Measurements from ENCODE around the gene ZNF664.

ZNF664 gene

DNA sequence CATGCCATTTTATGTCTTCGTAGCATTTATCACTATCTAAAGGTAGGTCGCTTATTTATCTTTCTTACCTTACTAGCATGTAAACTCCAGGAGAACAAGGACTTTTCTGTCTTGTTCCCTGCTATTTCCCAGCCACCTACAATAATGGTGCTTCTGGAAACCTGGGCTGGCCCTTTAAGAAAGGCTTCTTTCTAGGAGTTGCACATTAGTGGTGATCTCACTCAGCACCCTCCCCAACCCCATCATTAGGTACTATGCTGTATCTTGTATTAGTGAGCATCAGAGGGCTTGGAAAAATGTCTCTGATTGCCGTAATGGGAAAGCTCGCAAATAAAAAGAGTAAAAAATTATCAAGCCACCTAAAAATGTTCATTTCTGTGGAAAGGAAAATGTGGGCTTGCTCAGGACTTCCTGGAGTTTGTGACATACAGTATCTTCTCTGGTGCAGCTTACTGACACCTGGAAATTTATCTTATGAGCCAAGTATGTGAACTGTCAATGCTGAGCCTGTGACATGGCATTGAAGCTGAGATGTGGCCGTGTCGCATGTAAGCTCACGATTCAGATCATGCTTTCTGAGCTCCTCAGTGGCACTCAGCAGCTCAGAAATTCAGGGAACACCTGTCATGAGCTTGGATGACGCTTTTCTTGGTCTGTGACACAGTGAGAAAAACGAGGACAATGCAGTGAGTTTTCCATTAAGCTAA is 12.8 kb upstream of the ZNF664 start:
- DNase-seq = no peak

DNA sequence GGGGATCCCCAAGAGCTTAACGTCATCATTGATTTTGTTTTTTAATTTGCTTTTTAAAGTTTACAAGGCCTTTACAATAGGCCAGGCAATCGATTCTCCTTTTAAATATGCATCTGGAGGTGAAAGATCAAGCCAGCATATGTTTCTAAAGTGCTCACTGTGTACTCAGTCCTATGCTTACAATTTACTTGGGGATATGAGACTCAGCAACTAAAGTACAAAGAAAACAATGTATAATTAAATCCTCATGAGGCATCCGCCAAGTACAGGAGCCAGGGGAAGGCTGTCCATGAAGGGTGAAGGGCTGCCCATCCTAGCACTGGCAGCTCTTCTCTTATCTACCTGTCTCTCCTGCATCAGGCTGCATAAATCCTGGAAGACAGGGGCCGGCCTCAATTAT is 12.2 kb upstream of the ZNF664 start:
- no peak for DNase-seq

DNA sequence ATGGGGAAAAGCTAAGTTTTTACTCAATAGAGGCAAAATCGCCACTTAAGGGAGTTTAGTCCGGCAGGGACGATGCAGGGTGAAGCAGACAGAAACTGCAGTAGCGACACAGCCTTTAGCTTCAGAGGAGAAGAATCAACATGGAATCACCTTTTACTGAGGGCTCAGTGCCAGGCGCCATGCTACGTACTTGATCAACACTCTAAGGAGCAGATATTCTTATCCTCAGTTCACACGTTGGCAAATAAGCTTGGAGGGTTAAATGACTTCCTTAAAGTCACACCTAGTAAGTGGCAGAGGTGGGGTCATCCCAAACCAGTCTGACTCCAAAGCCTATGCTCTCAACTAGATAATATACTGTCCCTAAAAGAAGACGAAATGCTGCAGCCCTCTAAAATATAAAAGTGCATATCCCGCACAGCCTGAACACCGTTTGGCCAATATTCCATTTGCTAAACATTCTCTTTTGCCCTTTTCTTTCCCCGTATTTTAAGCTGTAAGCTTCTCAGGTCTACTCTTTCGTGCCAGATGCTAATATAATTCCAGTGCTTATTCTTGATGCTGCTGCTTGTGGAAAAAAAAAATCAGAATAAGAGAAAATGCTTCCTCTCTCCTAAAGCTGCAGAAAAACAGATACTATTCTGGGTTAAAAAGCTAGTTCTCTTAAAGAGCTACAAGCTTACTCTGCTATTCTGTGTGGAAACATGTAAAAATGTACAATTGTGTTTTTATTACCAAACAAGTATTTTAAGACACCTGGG is 11.2 kb upstream of the ZNF664 start:
- DNase-seq = no peak

DNA sequence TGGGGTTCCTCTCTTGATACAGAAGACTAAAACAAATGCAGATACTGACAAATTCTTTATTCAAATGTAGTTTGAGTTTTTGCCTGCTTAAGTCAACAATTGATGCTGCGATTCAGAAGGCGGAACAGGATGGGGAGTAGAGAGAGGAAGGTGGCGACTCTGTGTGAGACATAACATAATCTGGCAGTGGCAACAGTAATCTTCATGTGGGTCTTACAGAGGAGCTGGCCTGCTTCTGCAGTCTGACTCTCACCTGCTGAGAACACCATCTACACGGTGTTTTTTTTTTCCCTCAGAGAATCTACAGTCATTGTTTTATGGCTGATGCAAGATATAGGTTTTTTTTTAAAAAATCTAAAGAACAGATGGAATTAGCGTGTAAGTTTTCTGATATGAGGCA is 10.5 kb upstream of the ZNF664 start:
- DNase-seq = no peak

DNA sequence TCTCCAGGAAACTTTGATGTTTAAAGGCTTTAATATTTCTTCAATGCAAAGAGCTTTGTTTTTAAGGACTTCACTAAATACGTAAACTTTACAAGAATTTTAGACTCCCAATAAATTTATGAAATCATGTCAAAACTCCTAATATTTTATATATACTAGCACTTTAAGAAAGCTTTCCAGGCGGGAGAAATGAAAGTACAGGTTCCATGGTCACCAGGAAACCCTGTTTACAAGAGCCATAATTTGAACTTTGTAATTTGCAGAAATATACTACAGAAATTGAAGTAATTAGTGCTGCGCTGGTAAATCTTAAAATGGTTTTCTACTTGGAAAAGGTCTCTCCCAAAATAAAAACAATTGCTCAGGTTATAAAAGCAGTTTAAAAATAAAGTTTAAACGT is 9.2 kb upstream of the ZNF664 start:
- DNase-seq = no peak

DNA sequence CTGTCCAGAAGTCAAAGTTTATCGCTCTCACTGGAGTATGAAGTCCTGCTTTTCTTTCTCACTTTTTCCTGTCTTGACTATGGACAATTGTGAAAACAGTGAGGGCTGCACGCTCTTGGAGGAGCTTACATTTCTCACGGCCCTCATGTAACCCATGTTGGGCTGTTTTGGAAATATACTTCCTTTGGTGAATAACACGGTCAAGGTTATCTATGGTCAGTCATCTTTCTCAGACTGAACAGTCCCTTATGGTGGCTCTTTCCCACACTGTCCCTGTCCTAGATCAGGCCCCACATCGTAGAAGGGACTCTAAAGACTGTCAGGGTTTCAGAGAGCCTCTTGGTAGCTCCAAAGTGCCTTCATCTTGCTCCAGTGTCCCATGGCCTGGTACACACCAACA is 7.6 kb upstream of the ZNF664 start:
- no peak for DNase-seq

DNA sequence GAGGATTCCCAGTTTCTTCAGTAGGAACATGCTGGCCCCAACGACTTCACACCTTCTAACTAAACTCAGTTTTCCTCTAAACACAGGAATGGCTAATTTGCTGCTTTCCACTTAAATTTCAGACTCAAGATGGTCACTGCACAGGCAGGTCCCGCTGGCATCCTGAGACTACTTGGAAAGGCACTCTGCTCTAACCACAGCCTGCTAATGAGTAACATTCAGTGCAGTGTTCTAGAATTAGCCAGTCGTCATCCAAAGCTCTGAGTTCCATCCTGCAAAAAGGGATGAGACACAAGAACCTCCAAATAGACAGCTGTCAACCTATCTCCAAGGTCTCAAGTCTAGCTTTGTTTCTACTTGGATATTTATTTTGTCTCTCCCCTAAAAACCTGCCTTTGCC is 6.4 kb upstream of the ZNF664 start:
- no peak for DNase-seq

DNA sequence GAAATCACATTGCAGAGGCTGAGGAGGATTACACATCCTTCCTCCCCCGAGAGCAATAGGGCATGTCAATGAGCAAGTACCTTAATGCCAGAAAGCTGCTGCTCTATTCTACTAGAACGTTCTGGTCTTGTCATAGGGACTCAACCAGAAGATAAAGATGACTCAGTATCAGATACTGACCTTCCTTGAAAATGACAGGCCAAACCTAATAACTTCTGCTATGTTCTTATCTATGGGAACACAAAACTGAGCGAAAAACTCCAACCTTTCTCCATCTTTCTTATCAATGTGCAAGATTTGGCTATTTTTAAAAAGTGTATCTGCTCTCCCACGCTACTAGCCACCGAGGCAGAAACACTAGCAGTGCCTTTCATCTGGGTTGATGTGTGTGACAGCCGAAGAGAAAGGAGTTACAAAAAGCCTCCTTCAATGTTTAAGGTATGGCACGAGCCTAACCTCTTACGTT is 5.9 kb upstream of the ZNF664 start:
- DNase-seq = no peak

DNA sequence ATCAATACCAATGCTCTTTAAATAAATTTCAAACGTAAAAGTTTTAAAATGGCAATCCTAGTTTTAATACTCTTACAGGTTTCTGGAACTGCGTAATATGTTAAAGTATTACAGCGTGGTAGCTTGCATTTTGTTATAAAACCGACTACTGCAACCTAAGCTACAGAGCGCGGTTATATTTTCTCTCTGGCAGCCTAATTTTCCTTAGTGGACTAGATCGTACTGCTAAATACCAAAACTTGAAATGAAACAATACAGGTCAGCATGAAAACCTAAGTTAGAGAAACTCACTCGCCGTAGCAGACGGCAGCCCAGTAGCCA is 1.6 kb upstream of the ZNF664 start:
- no peak for DNase-seq

DNA sequence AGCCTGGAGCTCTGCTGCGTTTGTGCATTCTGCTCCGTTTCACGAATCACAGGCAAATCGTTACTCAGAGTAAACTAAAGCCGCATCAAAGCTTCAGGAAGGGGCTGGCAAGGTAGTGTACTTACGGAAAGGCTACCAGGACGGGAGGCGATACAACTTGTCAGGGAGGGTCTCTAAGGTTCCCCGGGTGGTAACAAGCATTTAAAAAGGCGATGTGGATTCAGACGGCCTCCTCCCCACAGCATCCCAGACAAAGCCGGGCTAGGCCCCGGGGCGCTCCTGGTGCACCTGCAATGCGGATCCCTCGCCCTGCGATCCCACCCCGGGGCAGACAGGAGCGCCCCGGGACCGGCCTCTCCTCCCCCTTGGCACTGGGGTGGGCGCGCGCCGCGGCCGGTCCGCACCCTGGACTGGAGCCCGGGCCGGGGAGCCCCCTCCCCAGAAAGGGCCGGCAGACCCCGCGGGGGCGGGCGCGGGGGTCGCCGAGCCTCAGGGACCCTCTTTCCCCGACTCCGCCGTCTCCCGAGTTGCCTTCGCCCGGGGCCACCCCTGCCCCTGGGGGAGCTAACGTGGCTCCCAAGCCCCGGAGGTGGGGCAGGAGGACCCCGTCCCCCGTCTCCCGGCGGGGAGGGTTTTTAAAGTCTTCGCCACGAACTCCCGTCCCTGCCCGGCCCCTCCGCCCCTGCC is 1.1 kb upstream of the ZNF664 start:
- DNase-seq = peak; percentile 55

DNA sequence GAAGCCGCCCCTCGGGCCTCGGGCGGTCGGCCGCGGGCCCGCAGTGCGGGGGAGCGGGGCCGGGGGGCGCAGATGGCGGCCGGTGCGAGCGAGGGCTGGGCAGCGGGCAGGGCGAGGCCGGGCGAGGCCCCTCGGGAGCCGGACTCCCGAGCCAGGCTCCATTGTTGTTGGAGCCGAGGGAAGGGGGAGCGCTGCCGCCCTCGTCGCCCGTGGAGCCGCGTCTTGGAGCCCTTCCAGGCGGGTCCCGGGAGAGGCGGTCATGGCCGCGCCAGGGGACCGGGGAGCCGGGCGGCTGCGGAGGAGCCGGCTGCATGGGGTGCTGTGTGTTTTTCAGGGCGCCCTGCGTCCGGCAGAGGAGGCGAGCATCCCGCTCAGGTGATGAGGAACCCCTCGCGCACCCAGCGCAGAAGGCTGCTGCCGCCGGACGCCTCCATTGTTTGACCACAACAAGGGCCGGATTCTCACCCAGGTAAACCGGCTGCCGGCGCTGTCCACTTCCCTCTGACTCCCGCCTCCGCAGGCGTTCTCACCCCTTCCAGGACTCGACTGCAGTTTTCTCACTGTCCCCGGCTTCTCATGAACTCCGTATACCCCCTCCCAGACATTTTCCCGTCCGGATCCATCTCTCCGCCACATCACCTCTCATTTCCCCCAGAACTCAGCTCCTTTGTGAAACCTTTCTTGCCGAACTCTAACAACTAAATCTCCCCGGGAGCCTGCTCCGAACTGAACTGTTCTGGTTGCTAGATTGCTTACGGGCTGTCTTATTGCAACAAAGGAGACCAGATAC is 732 bp downstream of the ZNF664 start:
- DNase-seq = peak; percentile 43

DNA sequence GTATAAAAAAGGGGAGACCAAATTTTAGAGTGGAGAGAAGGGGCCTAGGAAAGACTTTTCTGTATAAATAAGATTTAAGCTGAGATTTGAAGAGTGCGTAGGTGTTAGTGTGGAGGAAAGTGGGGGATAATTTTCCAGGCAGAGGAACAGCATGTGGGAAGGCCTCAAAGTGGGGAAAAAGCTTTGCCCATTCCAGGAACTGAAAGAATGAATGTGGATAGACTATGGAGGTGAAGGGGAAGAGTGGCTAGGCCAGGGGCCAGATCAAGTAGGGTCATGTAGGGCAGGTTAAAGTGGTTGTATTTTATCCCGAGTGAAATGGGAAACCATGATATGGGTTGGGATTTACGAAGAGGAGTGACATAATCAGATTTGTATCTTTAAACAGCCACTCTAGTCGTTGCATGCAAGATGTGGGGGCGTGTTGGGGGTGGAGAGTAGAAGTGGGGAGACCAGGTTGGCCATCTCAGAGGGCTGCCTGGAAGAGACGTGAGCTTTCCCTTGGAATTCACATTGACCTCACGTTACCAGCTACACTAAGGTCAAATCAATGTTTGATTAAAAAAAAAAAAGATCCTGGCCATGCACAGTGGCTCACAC is 3.3 kb downstream of the ZNF664 start:
- no peak for DNase-seq

DNA sequence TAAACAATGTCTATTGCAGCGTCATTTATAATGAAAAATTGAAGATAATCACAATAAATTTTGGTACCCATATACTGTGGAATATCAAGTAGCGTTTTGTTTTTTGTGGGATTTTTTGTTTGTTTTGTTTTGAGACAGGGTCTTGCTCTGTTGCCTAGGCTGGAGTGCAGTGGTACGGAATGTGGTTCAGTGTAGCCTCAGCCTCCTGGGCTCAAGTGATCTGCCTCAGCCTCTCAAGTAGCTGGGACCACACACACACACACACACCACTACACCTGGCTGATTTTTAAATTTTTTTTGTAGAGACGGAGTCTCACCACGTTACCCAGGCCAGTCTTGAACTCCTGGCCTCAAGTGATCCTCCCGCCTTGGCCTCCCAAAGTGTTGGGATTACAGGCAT is 6.6 kb downstream of the ZNF664 start:
- no peak for DNase-seq

DNA sequence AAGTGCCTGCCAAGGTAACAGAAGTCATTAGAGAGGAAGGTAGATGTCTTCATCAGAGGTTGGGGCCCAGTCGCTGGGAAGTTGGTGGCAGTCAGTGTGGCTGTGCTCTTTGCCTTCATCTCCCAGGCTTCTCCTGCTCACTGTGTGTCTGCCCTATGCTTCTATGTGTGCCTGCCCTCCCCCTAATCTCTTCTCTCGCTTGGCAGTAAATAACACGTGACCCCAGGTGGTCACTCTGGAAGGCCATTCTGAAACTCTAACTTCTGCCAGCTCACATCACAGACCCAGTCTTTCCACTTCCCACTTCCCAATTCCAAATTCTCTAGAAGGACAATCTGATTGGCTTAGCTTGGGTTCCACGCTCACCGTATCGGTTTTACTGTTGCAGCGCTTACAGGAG is 9.3 kb downstream of the ZNF664 start:
- no peak for DNase-seq

DNA sequence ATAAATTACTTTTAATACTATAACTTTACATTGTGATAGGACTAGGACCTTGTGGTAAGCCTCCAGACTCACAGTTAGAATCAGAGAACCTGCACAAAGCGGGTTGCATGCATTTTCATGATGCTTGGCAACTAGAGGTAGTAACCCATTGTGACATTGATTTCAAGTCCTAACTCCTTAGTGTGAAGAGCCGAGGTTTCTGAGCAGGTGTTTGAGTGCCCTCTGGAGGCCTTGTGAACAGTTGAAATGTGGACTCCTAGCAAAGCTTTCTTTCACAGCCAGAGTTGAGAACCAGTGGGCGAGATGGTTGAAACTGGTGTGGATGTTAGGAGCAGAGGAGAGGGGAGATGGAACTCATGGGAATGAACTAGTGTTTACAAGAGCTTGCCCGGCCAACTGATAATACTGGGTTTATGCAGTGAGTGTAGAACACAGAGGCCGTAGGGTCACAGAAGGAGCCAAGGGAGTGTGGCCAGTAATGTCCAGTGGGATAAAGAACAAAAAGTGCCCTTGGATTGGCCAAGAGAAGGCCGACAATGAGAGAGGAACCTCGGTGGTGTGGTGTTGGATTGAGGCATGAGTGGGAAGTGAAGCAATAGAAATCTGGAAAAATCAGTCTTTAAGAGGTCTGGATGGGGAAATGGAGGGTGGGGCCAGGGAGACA is 10.9 kb downstream of the ZNF664 start:
- DNase-seq = peak; percentile 45

DNA sequence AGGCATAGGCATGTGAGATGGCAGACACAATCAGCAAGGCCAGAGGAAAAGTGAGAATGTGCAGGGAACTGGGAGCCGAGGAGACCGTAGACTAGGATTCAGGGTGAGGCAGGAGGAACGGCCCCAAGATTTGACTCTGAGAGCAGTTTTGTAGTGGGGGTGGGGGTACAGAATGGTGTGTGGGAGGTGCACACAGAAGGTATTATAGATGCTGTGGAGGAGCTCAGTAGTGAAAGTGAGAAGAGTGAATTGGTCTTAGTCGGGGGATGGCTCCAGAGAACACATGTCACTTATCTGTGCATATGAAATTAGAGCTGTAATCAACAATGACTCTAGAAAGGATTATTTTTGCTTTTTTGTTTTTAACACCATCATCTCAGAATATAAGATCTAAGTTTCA is 11.9 kb downstream of the ZNF664 start:
- DNase-seq = no peak

DNA sequence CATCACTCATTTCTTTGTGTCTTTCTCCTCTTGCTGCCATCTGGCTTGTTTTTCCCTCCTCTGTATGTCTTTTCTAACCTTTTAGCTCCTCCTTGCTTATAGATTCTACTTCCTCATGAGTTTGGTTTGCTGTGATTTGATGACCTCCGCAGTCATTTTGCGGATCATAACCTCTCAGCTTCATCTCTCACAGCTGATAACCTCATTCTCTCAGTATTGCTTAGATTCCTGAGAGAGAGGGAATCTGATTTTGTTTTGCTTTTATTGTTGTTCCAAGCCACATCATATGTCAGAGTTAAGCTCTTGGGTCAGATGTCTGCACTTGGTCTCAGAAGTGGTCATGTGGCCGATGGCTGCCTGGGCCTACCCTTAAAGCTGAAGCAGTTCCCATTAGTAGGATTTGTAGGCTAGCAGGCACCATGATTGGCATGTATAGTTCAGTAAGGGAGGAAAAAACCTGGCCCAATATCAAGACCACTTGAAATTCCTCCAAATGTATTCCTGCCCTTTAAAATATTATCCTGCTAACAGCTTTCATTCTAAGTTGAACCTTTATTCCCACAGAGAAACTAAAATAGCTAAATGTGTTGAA is 13.5 kb downstream of the ZNF664 start:
- DNase-seq = no peak

DNA sequence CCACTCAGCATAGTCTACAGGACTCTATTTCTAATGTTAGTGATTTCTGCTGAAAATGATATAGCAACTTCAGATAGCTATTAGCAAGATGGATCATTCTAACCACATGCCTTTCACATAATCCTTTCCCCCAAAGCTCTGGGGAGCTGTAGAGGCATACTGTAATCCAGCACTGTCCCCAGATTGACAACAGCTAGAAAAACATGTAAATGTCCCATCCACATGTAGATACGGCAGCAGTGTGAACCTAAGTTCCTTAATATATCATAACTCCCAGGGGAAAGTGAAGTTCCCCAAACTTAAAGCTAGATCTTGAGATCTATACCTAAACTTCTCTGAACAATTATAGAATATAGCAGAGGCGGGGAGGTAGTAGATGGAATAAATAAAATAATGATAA is 14.0 kb downstream of the ZNF664 start:
- no peak for DNase-seq

DNA sequence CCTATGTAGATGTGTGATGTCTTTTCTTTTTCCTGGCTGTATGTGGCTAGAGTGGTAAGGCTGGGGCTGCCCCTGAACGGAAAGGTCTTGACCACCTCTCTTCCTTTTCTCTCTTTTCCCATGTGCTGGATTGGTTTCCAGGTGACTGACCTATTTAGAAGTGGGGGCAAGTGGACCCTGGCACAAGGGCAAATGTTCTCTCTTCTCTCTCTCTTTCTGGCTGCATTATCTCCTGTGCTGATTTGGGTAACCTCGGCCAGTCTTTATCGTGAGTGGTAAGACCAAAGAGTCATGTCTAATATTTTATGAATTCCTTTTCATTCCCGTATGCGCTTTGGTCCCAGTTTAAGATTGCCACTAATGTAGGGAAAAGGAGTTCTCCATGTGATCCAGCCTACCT is 16.2 kb downstream of the ZNF664 start:
- DNase-seq = no peak

DNA sequence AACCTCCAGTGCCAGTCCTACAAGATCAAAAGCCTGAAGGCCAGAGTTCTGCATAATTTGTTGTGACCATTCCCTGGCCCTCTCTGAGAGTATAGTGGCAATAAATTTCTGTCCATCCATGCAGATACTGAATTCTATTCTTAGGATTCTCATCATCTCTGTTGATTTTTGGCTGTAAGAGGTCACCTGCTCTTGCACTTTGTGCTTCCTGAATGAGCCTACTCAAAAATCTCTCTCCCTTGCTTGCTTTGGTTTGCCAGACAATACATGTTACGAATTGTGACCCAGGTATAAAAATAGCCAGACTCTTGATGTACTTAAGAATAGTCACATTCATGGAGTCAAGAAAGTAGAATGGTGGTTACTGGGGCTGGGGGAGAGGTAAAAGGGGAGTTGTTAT is 16.7 kb downstream of the ZNF664 start:
- no peak for DNase-seq

DNA sequence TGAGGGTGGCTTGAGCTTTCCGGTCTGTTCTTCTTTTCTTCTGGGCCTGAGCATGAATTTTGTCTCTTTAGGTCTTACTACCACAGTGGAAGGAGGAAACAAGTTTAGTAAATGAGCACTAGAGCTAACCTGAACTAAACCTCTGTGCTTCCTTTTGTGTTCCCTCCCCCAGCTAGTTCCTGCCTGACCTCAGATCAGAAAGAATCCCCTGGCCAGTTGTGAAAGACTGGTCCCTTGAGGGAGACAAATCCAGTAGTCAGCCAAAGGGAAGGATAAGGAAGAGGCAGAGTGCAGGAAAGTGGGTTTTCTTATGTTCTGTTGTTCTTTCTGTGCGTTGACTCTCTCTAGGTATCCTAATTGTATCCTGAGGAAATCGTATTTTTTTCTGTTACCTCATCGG is 17.5 kb downstream of the ZNF664 start:
- DNase-seq = no peak

DNA sequence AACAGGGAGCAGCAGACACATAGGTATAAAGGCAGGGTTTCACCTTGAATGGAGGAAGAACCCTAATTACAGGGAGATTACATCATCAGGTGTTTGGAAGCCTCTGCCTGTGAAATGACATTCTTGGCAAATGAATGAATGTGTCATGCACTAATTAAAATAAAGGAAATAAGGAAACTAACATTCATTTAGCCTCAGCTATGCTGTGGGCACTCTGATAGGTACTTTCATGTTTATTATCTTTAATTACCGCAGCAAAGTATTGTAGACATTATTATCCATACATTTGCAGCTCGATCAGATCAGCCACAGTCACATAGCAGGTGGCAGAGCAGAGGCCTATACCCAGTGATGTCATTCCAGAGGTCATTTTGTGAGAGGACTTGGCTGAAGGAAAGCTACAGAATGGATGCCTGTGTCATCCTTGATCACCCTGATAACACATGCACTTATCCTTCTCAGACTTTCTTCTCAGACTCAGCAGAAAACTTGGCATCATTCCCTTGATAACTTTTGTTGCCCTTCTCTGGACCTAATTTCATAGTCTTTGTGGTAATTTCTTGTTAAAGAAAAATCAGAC is 18.4 kb downstream of the ZNF664 start:
- DNase-seq = no peak

All from stimulated activated CD8-positive, alpha-beta memory T cell treated with anti-CD3 and anti-CD28 coated beads, Interleukin-4, amount 100 ng/mL, for 48 hours (primary cell).